SJSA1 (cell line): Measurements from ENCODE around the gene DAG1. TPM values are rescaled to one million over a fixed set of nuclear protein-coding genes. Genes with fewer than 3 reads are reported as not detected.

Experiments
- DNase-seq, 2 experiments: peaks; one replicate each; pipeline ENCODE4 v3.0.0-alpha.2; 2015 to 2020; ENCODE audit warnings: low spot score in 2 of 2, low read depth in 1 of 2
- H3K27ac ChIP-seq: fragments of 250-450 bp; sonication (Bioruptor Pico); 2 replicates; pipeline ENCODE4 v1.5.1; 2020; ENCODE audit warnings: mild to moderate bottlenecking, moderate library complexity
- H3K27me3 ChIP-seq: fragments of 250-450 bp; sonication (Bioruptor Pico); replicated peaks from 2 replicates; pipeline ENCODE4 v1.5.1; 2020; ENCODE audit warnings: mild to moderate bottlenecking, moderate library complexity
- H3K36me3 ChIP-seq: fragments of 250-450 bp; sonication (Bioruptor Pico); 2 replicates; pipeline ENCODE4 v1.5.1; 2020; ENCODE audit warnings: mild to moderate bottlenecking
- H3K4me1 ChIP-seq: fragments of 250-450 bp; sonication (Bioruptor Pico); replicated peaks from 2 replicates; pipeline ENCODE4 v1.6.1; 2021; ENCODE audit warnings: mild to moderate bottlenecking
- H3K4me3 ChIP-seq: fragments of 250-450 bp; sonication (Bioruptor Pico); 2 replicates; pipeline ENCODE4 v1.5.1; 2020; ENCODE audit warnings: mild to moderate bottlenecking
- H3K9me3 ChIP-seq: fragments of 250-450 bp; sonication (Bioruptor Pico); replicated peaks from 2 replicates; pipeline ENCODE4 v1.5.1; 2020; ENCODE audit warnings: mild to moderate bottlenecking
- total RNA-seq: library from RNA; depleted of rRNA; stranded (reverse); fragments of >200 nt; shearing (Covaris generic); gene quantifications from 2 replicates; pipeline ENCODE4 v1.2.3, GENCODE V29; 2014; rRNA removed

DAG1 gene
- total RNA-seq: 52.1 and 69.5 TPM in 2 replicates

- Histone ChIP-seq H3K27me3 (no peaks in the 10 kb centered on the region), H3K4me3 (peak within 1 kb of the TSS; percentile 96), H3K27ac (peak within 1 kb of the TSS; percentile 84), H3K36me3 (peaks cover 5% of the 10 kb centered on the region; the same call in 1 of the 2 replicates), H3K4me1 (peaks cover 31% of the 10 kb centered on the region), H3K9me3 (0 out of 2 replicates have a peak, but pooled peaks cover 2% of the 10 kb centered on the region)
- peak; percentile 90 to 96 for DNase-seq
These were observed at the start of gene DAG1 for GRCh38 chr3:49469936-49470713. Gene DAG1, plus strand, starts transcription at chr3:49470267. Its CDS starts 40,268 bp downstream, at chr3:49510535.

GRCh38 chr3:49421890-49422378 is 48.1 kb upstream of the DAG1 start:
- Histone ChIP-seq H3K36me3 (peaks cover 19% of the 10 kb centered on the region), H3K9me3 (no peaks in the 10 kb centered on the region), H3K27me3 (no peaks in the 10 kb centered on the region), H3K4me3 (no peak overlapping the region), H3K4me1 (peaks cover 16% of the 10 kb centered on the region), H3K27ac (no peak overlapping the region)
- no peak for DNase-seq

GRCh38 chr3:49422379-49423248 is 47.5 kb upstream of the DAG1 start, which contains the start of gene AMT:
Gene AMT, minus strand, starts transcription at chr3:49422473. Its CDS starts 23 bp downstream, at chr3:49422450.
- H3K9me3 ChIP-seq: no peaks in the 10 kb centered on the region
- H3K36me3 ChIP-seq: peaks cover 14% of the 10 kb centered on the region
- no peak within 1 kb of the TSS for H3K4me3 ChIP-seq
- H3K27ac ChIP-seq: 0 out of 2 replicates have a peak within 1 kb of the TSS, but pooled peaks have one; percentile 9
- H3K27me3 ChIP-seq: no peaks in the 10 kb centered on the region
- H3K4me1 ChIP-seq: peaks cover 16% of the 10 kb centered on the region
- DNase-seq: no peak

GRCh38 chr3:49424816-49425215 is 45.3 kb upstream of the DAG1 start:
- H3K27ac ChIP-seq: no peak overlapping the region
- peaks cover 7% of the 10 kb centered on the region; the same call in 1 of the 2 replicates for H3K36me3 ChIP-seq
- H3K27me3 ChIP-seq: no peaks in the 10 kb centered on the region
- no peak overlapping the region for H3K4me3 ChIP-seq
- peaks cover 21% of the 10 kb centered on the region for H3K4me1 ChIP-seq
- DNase-seq: no peak
- H3K9me3 ChIP-seq: no peaks in the 10 kb centered on the region

GRCh38 chr3:49427586-49427985 is 42.5 kb upstream of the DAG1 start:
- Histone ChIP-seq H3K36me3 (no peaks in the 10 kb centered on the region), H3K4me3 (no peak overlapping the region), H3K9me3 (no peaks in the 10 kb centered on the region), H3K27me3 (no peaks in the 10 kb centered on the region), H3K27ac (no peak overlapping the region), H3K4me1 (peaks cover 6% of the 10 kb centered on the region)
- no peak for DNase-seq

GRCh38 chr3:49428752-49429080 is 41.4 kb upstream of the DAG1 start:
- Histone ChIP-seq H3K4me1 (peaks cover 6% of the 10 kb centered on the region), H3K36me3 (no peaks in the 10 kb centered on the region), H3K9me3 (no peaks in the 10 kb centered on the region), H3K27ac (peak overlapping the region; percentile 81), H3K27me3 (no peaks in the 10 kb centered on the region), H3K4me3 (peak overlapping the region; percentile 59)
- no peak for DNase-seq

GRCh38 chr3:49434731-49435130 is 35.3 kb upstream of the DAG1 start:
- Histone ChIP-seq H3K4me3 (no peak overlapping the region), H3K27ac (no peak overlapping the region), H3K9me3 (no peaks in the 10 kb centered on the region), H3K36me3 (no peaks in the 10 kb centered on the region), H3K4me1 (no peaks in the 10 kb centered on the region), H3K27me3 (no peaks in the 10 kb centered on the region)
- no peak for DNase-seq

GRCh38 chr3:49445391-49445790 is 24.7 kb upstream of the DAG1 start:
- no peak for DNase-seq
- Histone ChIP-seq H3K9me3 (no peaks in the 10 kb centered on the region), H3K36me3 (no peaks in the 10 kb centered on the region)

GRCh38 chr3:49453621-49454020 is 16.4 kb upstream of the DAG1 start:
- Histone ChIP-seq H3K27me3 (no peaks in the 10 kb centered on the region), H3K4me1 (peaks cover 9% of the 10 kb centered on the region), H3K4me3 (no peak overlapping the region), H3K36me3 (no peaks in the 10 kb centered on the region), H3K9me3 (no peaks in the 10 kb centered on the region), H3K27ac (no peak overlapping the region)
- DNase-seq: no peak

More at GRCh38 chr3:49445391-49445790, 24.7 kb upstream of the DAG1 start:
- H3K27me3 ChIP-seq: no peaks in the 10 kb centered on the region
- peaks cover 14% of the 10 kb centered on the region for H3K4me1 ChIP-seq
- H3K27ac ChIP-seq: no peak overlapping the region
- H3K4me3 ChIP-seq: no peak overlapping the region

GRCh38 chr3:49454458-49454857 is 15.6 kb upstream of the DAG1 start:
- H3K9me3 ChIP-seq: no peaks in the 10 kb centered on the region
- H3K4me1 ChIP-seq: peaks cover 5% of the 10 kb centered on the region
- no peak overlapping the region for H3K27ac ChIP-seq
- H3K4me3 ChIP-seq: no peak overlapping the region
- H3K36me3 ChIP-seq: no peaks in the 10 kb centered on the region
- H3K27me3 ChIP-seq: no peaks in the 10 kb centered on the region
- DNase-seq: no peak

GRCh38 chr3:49454898-49455681 is 15.0 kb upstream of the DAG1 start:
- no peak overlapping the region for H3K4me3 ChIP-seq
- no peaks in the 10 kb centered on the region for H3K27me3 ChIP-seq
- no peaks in the 10 kb centered on the region for H3K36me3 ChIP-seq
- H3K27ac ChIP-seq: no peak overlapping the region
- peaks cover 5% of the 10 kb centered on the region for H3K4me1 ChIP-seq
- H3K9me3 ChIP-seq: no peaks in the 10 kb centered on the region
- DNase-seq: no peak

GRCh38 chr3:49456466-49456865 is 13.6 kb upstream of the DAG1 start:
- no peaks in the 10 kb centered on the region for H3K9me3 ChIP-seq
- DNase-seq: no peak
- no peak overlapping the region for H3K4me3 ChIP-seq
- no peaks in the 10 kb centered on the region for H3K27me3 ChIP-seq
- no peaks in the 10 kb centered on the region for H3K36me3 ChIP-seq
- no peak overlapping the region for H3K27ac ChIP-seq
- peaks cover 12% of the 10 kb centered on the region for H3K4me1 ChIP-seq

GRCh38 chr3:49460188-49460890 is 9.7 kb upstream of the DAG1 start:
- Histone ChIP-seq H3K4me3 (no peak overlapping the region), H3K9me3 (no peaks in the 10 kb centered on the region), H3K27me3 (no peaks in the 10 kb centered on the region), H3K36me3 (no peaks in the 10 kb centered on the region), H3K27ac (no peak overlapping the region), H3K4me1 (peaks cover 31% of the 10 kb centered on the region)
- no peak for DNase-seq
